HCT116 (cell line): Measurements from ENCODE around the gene PNPO. TPM values are rescaled to one million over a fixed set of nuclear protein-coding genes. Genes with fewer than 3 reads are reported as not detected.

ENCODE experiments used
- ATAC-seq: fragments of 200-7000 bp; cut with Tn5 transposase; 2 replicates; pipeline ENCODE4 v1.9.1; 2020; ENCODE audit warnings: mild to moderate bottlenecking, moderate library complexity
- BruUV-seq: library from RNA; stranded (reverse); fragments of 400-500 nt; replicated peaks from 2 replicates; lab custom pipeline; 2021; lab: Mats Ljungman, UMichigan
- CTCF ChIA-PET: fragments of 300-600 bp; sonication (Branson Sonifier 250); formaldehyde crosslinking; loops from one replicate; lab custom pipeline; 2021; ENCODE audit warnings: antibody characterized with exemption; lab: Charles Lee
- POLR2A ChIA-PET: fragments of 300-600, 350-600 bp; sonication (Branson Sonifier 250); formaldehyde crosslinking; loops from one replicate; lab custom pipeline; 2021; ENCODE audit warnings: antibody characterized with exemption; lab: Charles Lee
- RAD21 ChIA-PET, 2 experiments: fragments of 300-600 bp; sonication (Branson Sonifier 250); formaldehyde crosslinking; loops; one replicate each; lab custom pipeline; 2023; ENCODE audit warnings: low total read pairs in 2 of 2; ENCODE audit not compliant: uncharacterized antibody in 2 of 2, unreplicated experiment in 2 of 2, low non-redundant PET in 1 of 2; lab: Charles Lee
- DNase-seq: peaks from one replicate; pipeline ENCODE4 v3.0.0-alpha.2; 2010; ENCODE audit warnings: low read depth, low spot score
- H2AFZ ChIP-seq: fragments of 200-600 bp; shearing (Covaris generic), sonication (generic); 2 replicates; pipeline ENCODE4 v1.6.1; 2017; ENCODE audit warnings: low read depth, mixed run types, mixed read lengths, antibody characterized with exemption, low read length; ENCODE audit not compliant: poor library complexity, severe bottlenecking
- H3K27ac ChIP-seq: 2 replicates; pipeline ENCODE4 v1.5.1; 2012; ENCODE audit warnings: low read depth, low read length
- H3K27me3 ChIP-seq: fragments of 200-600 bp; sonication (generic); 2 replicates; pipeline ENCODE4 v1.6.1; 2016; ENCODE audit warnings: mixed run types, low read length, mixed read lengths; ENCODE audit not compliant: insufficient read depth
- H3K36me3 ChIP-seq, 2 experiments: fragments of 200-500 bp in 1 of 2; fragments of 200-600 bp in 1 of 2; sonication (Bioruptor generic) in 1 of 2; sonication (generic) in 1 of 2; 2 replicates each; pipeline versions ENCODE4 v1.5.1 to v1.6.1; 2014 to 2016; ENCODE audit warnings: low read length in 2 of 2, inconsistent platforms in 1 of 2, mixed read lengths in 1 of 2, mixed run types in 1 of 2; ENCODE audit not compliant: insufficient read depth in 2 of 2, control insufficient read depth in 1 of 2
- H3K4me1 ChIP-seq, 2 experiments: fragments of 200-600 bp in 1 of 2; sonication (generic) in 1 of 2; 2 replicates each; pipeline versions ENCODE4 v1.5.1 to v1.6.1; 2012 to 2017; ENCODE audit warnings: low read length in 2 of 2, inconsistent platforms in 1 of 2, mild to moderate bottlenecking in 1 of 2, mixed read lengths in 1 of 2, mixed run types in 1 of 2, moderate library complexity in 1 of 2; ENCODE audit not compliant: insufficient read depth in 2 of 2, control insufficient read depth in 1 of 2
- H3K4me2 ChIP-seq: fragments of 200-600 bp; sonication (generic); 2 replicates; pipeline ENCODE4 v1.6.1; 2017; ENCODE audit warnings: mixed run types, low read length, mixed read lengths
- H3K4me3 ChIP-seq, 2 experiments: fragments of 200-600 bp in 1 of 2; sonication (generic) in 1 of 2; replicated peaks in 1 of 2; 2 replicates each; pipeline ENCODE4 v1.5.1; 2011 to 2016; ENCODE audit warnings: low read length in 2 of 2, control low read depth in 1 of 2, low read depth in 1 of 2, mild to moderate bottlenecking in 1 of 2, mixed read lengths in 1 of 2, mixed run types in 1 of 2
- H3K79me2 ChIP-seq: fragments of 200-600 bp; sonication (generic); 2 replicates; pipeline ENCODE4 v1.6.1; 2017; ENCODE audit warnings: mild to moderate bottlenecking, mixed run types, low read length, moderate library complexity, mixed read lengths; ENCODE audit not compliant: insufficient read depth
- H3K9ac ChIP-seq: fragments of 200-600 bp; sonication (generic); 2 replicates; pipeline ENCODE4 v1.6.1; 2016; ENCODE audit warnings: low read length, mixed read lengths
- H3K9me2 ChIP-seq: fragments of 200-600 bp; sonication (generic), shearing (Covaris generic); 2 replicates; pipeline ENCODE4 v1.6.1; 2017; ENCODE audit warnings: mixed run types, mild to moderate bottlenecking, moderate library complexity; ENCODE audit not compliant: insufficient read depth
- H3K9me3 ChIP-seq, 2 experiments: fragments of 200-500 bp in 1 of 2; fragments of 200-600 bp in 1 of 2; sonication (Bioruptor generic) in 1 of 2; sonication (generic) in 1 of 2; 2 replicates each; pipeline ENCODE4 v1.6.1; 2014 to 2017; ENCODE audit warnings: low read length in 2 of 2, mixed read lengths in 2 of 2, inconsistent platforms in 1 of 2, low read depth in 1 of 2, mild to moderate bottlenecking in 1 of 2, mixed run types in 1 of 2, moderate library complexity in 1 of 2; ENCODE audit not compliant: control insufficient read depth in 1 of 2, insufficient read depth in 1 of 2
- H4K20me1 ChIP-seq: fragments of 200-600 bp; sonication (generic), shearing (Covaris generic); 2 replicates; pipeline ENCODE4 v1.6.1; 2017; ENCODE audit warnings: mixed run types, mild to moderate bottlenecking, moderate library complexity; ENCODE audit not compliant: insufficient read depth
- ATF3 ChIP-seq: IDR thresholded peaks from 2 replicates; pipeline ENCODE4 v1.6.1; 2012
- CBX3 ChIP-seq: IDR thresholded peaks from 2 replicates; pipeline ENCODE4 v1.6.1; 2012; ENCODE audit warnings: low read depth
- CEBPB ChIP-seq: IDR thresholded peaks from 2 replicates; pipeline ENCODE4 v1.6.1; 2012; ENCODE audit warnings: low read depth
- CTCF ChIP-seq, 3 experiments: fragments of 200-600 bp in 1 of 3; sonication (generic) in 1 of 3; IDR thresholded peaks in 2 of 3; conservative IDR thresholded peaks in 1 of 3; 2 replicates each; pipeline ENCODE4 v1.5.1; 2012 to 2017; ENCODE audit warnings: low read depth in 2 of 3, low read length in 2 of 3, antibody characterized with exemption in 1 of 3, borderline replicate concordance in 1 of 3, control low read depth in 1 of 3, mild to moderate bottlenecking in 1 of 3, mixed read lengths in 1 of 3, mixed run types in 1 of 3, moderate library complexity in 1 of 3; ENCODE audit not compliant: insufficient read depth in 1 of 3
- EGR1 ChIP-seq: IDR thresholded peaks from 2 replicates; pipeline ENCODE4 v1.6.1; 2012; ENCODE audit warnings: low read depth
- EZH2 ChIP-seq: fragments of 200-600 bp; sonication (generic); IDR thresholded peaks from 2 replicates; pipeline ENCODE4 v1.6.1; 2017; ENCODE audit warnings: antibody characterized with exemption, mixed run types
- EZH2phosphoT487 ChIP-seq: fragments of 200-600 bp; IDR thresholded peaks from 2 replicates; pipeline ENCODE4 v1.6.1; 2018; ENCODE audit warnings: antibody characterized with exemption, borderline replicate concordance
- FOSL1 ChIP-seq: IDR thresholded peaks from 2 replicates; pipeline ENCODE4 v1.6.1; 2012; ENCODE audit warnings: low read depth
- POLR2A ChIP-seq: IDR thresholded peaks from 2 replicates; pipeline ENCODE4 v1.7.0; 2011; ENCODE audit warnings: borderline replicate concordance; ENCODE audit not compliant: insufficient read depth, insufficient read length; ENCODE audit errors: extremely low read depth
- POLR2AphosphoS5 ChIP-seq: IDR thresholded peaks from 2 replicates; pipeline ENCODE4 v1.6.1; 2011; ENCODE audit warnings: mild to moderate bottlenecking, low read depth, low read length, moderate library complexity
- RAD21 ChIP-seq: IDR thresholded peaks from 2 replicates; pipeline ENCODE4 v1.6.1; 2012; ENCODE audit warnings: low read depth, mild to moderate bottlenecking
- SP1 ChIP-seq: IDR thresholded peaks from 2 replicates; pipeline ENCODE4 v1.6.1; 2012; ENCODE audit warnings: low read depth
- TCF7L2 ChIP-seq: IDR thresholded peaks from 2 replicates; pipeline ENCODE4 v1.7.0; 2011; ENCODE audit warnings: borderline replicate concordance, inconsistent platforms; ENCODE audit not compliant: insufficient read depth, insufficient read length; ENCODE audit errors: extremely low read depth
- YY1 ChIP-seq: IDR thresholded peaks from 2 replicates; pipeline ENCODE4 v1.6.1; 2011; ENCODE audit warnings: low read length, low read depth, moderate library complexity, mild to moderate bottlenecking; ENCODE audit not compliant: insufficient replicate concordance; ENCODE audit errors: extremely low read depth
- ZBTB33 ChIP-seq: IDR thresholded peaks from 2 replicates; pipeline ENCODE4 v1.6.1; 2011; ENCODE audit warnings: mild to moderate bottlenecking, low read length, moderate library complexity; ENCODE audit not compliant: insufficient replicate concordance; ENCODE audit errors: extremely low read depth
- ZFX ChIP-seq: fragments of 450-650 bp; IDR thresholded peaks from 2 replicates; pipeline ENCODE4 v1.6.1; 2017
- intact Hi-C: fragments of 100-400 bp; cut with micrococcal nuclease; formaldehyde crosslinking; loops from 2 replicates; pipeline ENCODE4 v1.10.0; 2022
- total RNA-seq: library from RNA; stranded (reverse); gene quantifications from one replicate; pipeline ENCODE4 v1.2.1, GENCODE V29; 2021; ENCODE audit not compliant: unreplicated experiment

Gene PNPO
- total RNA-seq, 1 experiment from 2014 or later = 74.9 TPM

GRCh38 chr17:47959825-47960655 lies 18.7 kb downstream of the PNPO start (continued):
- TF ChIP-seq ATF3 = no peak
- TF ChIP-seq CBX3 = no peak
- no peak for TF ChIP-seq CEBPB
- no peak for TF ChIP-seq RAD21
- no peak for TF ChIP-seq POLR2AphosphoS5
- TF ChIP-seq SP1 = no peak
- no peak for TF ChIP-seq FOSL1
- no peak for TF ChIP-seq EZH2phosphoT487
- no peak for TF ChIP-seq ZBTB33
- TF ChIP-seq POLR2A = no peak
- TF ChIP-seq EGR1 = no peak
- TF ChIP-seq EZH2 = no peak
- no peak for TF ChIP-seq TCF7L2
- no peak for TF ChIP-seq ZFX

- H3K36me3 ChIP-seq = no peaks in the 10 kb centered on the region
- BruUV-seq = no TSS peak
- no peak for ATAC-seq
- H3K9me2 ChIP-seq = no peaks in the 10 kb centered on the region
- no peak overlapping the region for H3K9ac ChIP-seq
- H3K4me1 ChIP-seq = peaks cover 29 to 39% of the 10 kb centered on the region in 2 experiments
- H4K20me1 ChIP-seq = no peaks in the 10 kb centered on the region
- ChIA-PET RAD21 (no interaction called here), CTCF (interaction anchor here (2.5 kb wide), 1 partner anchor 15 kb away, joined by 12 read pairs; no protein-coding TSS in a partner anchor), POLR2A (interaction anchor here (0.6 kb wide), 1 partner anchor 98 kb away, joined by 3 read pairs; no protein-coding TSS in a partner anchor)
- H3K79me2 ChIP-seq = no peaks in the 10 kb centered on the region
- H3K9me3 ChIP-seq = no peaks in the 10 kb centered on the region
- no peak overlapping the region for H3K4me2 ChIP-seq
- no peak for DNase-seq
- intact Hi-C loops = no loop called here
- no peaks in the 10 kb centered on the region for H3K27me3 ChIP-seq
- H3K27ac ChIP-seq = no peak overlapping the region
- H2AFZ ChIP-seq = no peak overlapping the region
- no peak overlapping the region for H3K4me3 ChIP-seq
- TF ChIP-seq RAD21 = no peak
- TF ChIP-seq POLR2A = no peak
- TF ChIP-seq YY1 = no peak
- no peak for TF ChIP-seq TCF7L2
- TF ChIP-seq CBX3 = no peak
- TF ChIP-seq EZH2phosphoT487 = no peak
- TF ChIP-seq EZH2 = no peak
- no peak for TF ChIP-seq CTCF (IDR thresholded peaks at IDR 0.05 in 2 of 3, conservative IDR thresholded peaks at IDR 0.05 in 1 of 3; ENCODE audit: borderline replicate concordance in 1 of 3, insufficient read depth in 1 of 3, low read depth in 2 of 3, low read length in 2 of 3)
- TF ChIP-seq ZFX = no peak
These were observed 20.0 kb downstream of the PNPO start for GRCh38 chr17:47961406-47961805.
